Fibroblast of lung (primary cell): ENCODE measurements around the gene TRMT2B. TPM values are rescaled to one million over a fixed set of nuclear protein-coding genes. Genes with fewer than 3 reads are reported as not detected.
A peak's percentile ranks its signal among the peaks of the same experiment; 100 is the strongest.

Experiments
- DNase-seq, 2 donors: peaks; one replicate each; pipeline versions ENCODE4 v3.0.0 to v3.0.0-alpha.2; 2010; ENCODE audit warnings: low read depth in 2 of 2
- H2AFZ ChIP-seq: 2 replicates; pipeline ENCODE4 v1.5.1; 2012; ENCODE audit warnings: low read length, control low read depth, inconsistent platforms
- H3K27ac ChIP-seq: 2 replicates; pipeline ENCODE4 v1.5.1; 2011; ENCODE audit warnings: low read length, control low read depth; ENCODE audit not compliant: insufficient read depth
- H3K27me3 ChIP-seq: 2 replicates; pipeline ENCODE4 v1.5.1; 2011; ENCODE audit warnings: mild to moderate bottlenecking, low read length; ENCODE audit not compliant: control insufficient read depth, insufficient read depth
- H3K36me3 ChIP-seq: 2 replicates; pipeline ENCODE4 v1.5.1; 2011; ENCODE audit warnings: low read length; ENCODE audit not compliant: control insufficient read depth, insufficient read depth
- H3K4me1 ChIP-seq: 2 replicates; pipeline ENCODE4 v1.5.1; 2011; ENCODE audit warnings: low read length; ENCODE audit not compliant: control insufficient read depth, insufficient read depth; ENCODE audit errors: extremely low read depth
- H3K4me2 ChIP-seq: 2 replicates; pipeline ENCODE4 v1.5.1; 2011; ENCODE audit warnings: low read length, control low read depth; ENCODE audit not compliant: insufficient read depth; ENCODE audit errors: extremely low read depth
- H3K4me3 ChIP-seq, 4 experiments: fragments of 200-600 bp in 1 of 4; sonication (generic) in 1 of 4; replicated peaks in 1 of 4; 2 replicates each; pipeline ENCODE4 v1.5.1; 2011 to 2016; ENCODE audit warnings: low read length in 4 of 4, low read depth in 3 of 4, mild to moderate bottlenecking in 3 of 4, control low read depth in 2 of 4, inconsistent platforms in 1 of 4, mixed read lengths in 1 of 4; ENCODE audit not compliant: insufficient read depth in 1 of 4; ENCODE audit errors: control extremely low read depth in 1 of 4
- H3K79me2 ChIP-seq: 2 replicates; pipeline ENCODE4 v1.5.1; 2012; ENCODE audit warnings: mild to moderate bottlenecking, low read length, inconsistent platforms; ENCODE audit not compliant: control insufficient read depth, insufficient read depth
- H3K9ac ChIP-seq: 2 replicates; pipeline ENCODE4 v1.5.1; 2011; ENCODE audit warnings: mild to moderate bottlenecking, low read length, control low read depth; ENCODE audit not compliant: insufficient read depth
- H3K9me3 ChIP-seq: 2 replicates; pipeline ENCODE4 v1.5.1; 2012; ENCODE audit warnings: low read depth, low read length; ENCODE audit not compliant: control insufficient read depth, insufficient read depth
- H4K20me1 ChIP-seq: 2 replicates; pipeline ENCODE4 v1.5.1; 2011; ENCODE audit warnings: low read length; ENCODE audit not compliant: control insufficient read depth, insufficient read depth; ENCODE audit errors: extremely low read depth
- CTCF ChIP-seq, 2 donors: IDR thresholded peaks in 1 of 2; conservative IDR thresholded peaks in 1 of 2; 1 replicate in 1 of 2; 2 replicates in 1 of 2; pipeline ENCODE4 v1.5.1; 2011 to 2012; ENCODE audit warnings: low read length in 2 of 2, control low read depth in 1 of 2, inconsistent platforms in 1 of 2, low read depth in 1 of 2, mild to moderate bottlenecking in 1 of 2
- EZH2 ChIP-seq: IDR thresholded peaks from 2 replicates; pipeline ENCODE4 v1.5.1; 2012; ENCODE audit warnings: low read length, control low read depth, mild to moderate bottlenecking; ENCODE audit errors: missing control alignments
- polyA plus RNA-seq, 2 donors: library from polyadenylated mRNA; depleted of rRNA in 1 of 2; stranded (reverse) in 1 of 2; unstranded in 1 of 2; fragments of >200 nt; gene quantifications; 2 replicates each; pipeline ENCODE4 v1.2.1, GENCODE V29; 2011 to 2012; ENCODE audit warnings: missing spikeins in 1 of 2
- total RNA-seq: library from RNA; depleted of rRNA; stranded (reverse); fragments of >200 nt; gene quantifications from 2 replicates; pipeline ENCODE4 v1.2.1, GENCODE V29; 2014

TRMT2B gene
- total and polyA plus RNA-seq, 2 donors (not counting 1 experiment from before 2014, with no cell fraction given), result 6.9 to 14.2 TPM

GRCh38 chrX:101029665-101030064, 22.2 kb downstream of the TRMT2B start:
- H3K27me3 ChIP-seq, result no peaks in the 10 kb centered on the region
- no peak overlapping the region for H3K9ac ChIP-seq
- no peaks in the 10 kb centered on the region for H3K36me3 ChIP-seq
- H2AFZ ChIP-seq, result no peak overlapping the region
- H3K4me1 ChIP-seq, result no peaks in the 10 kb centered on the region
- no peaks in the 10 kb centered on the region for H4K20me1 ChIP-seq
- TF ChIP-seq CTCF (conservative IDR thresholded peaks at IDR 0.05 in 1 of 2, IDR thresholded peaks at IDR 0.05 in 1 of 2; ENCODE audit: low read depth in 1 of 2, low read length in 2 of 2) (no peak), EZH2 (no peak)
- no peak for DNase-seq
- H3K4me2 ChIP-seq, result no peak overlapping the region
- H3K9me3 ChIP-seq, result no peaks in the 10 kb centered on the region
- H3K27ac ChIP-seq, result no peak overlapping the region
- H3K4me3 ChIP-seq, result no peak overlapping the region
- no peaks in the 10 kb centered on the region for H3K79me2 ChIP-seq

GRCh38 chrX:101028562-101028961, 23.3 kb downstream of the TRMT2B start:
- no peaks in the 10 kb centered on the region for H3K9me3 ChIP-seq
- no peaks in the 10 kb centered on the region for H3K27me3 ChIP-seq
- no peak overlapping the region for H3K4me3 ChIP-seq
- TF ChIP-seq EZH2 (no peak), CTCF (conservative IDR thresholded peaks at IDR 0.05 in 1 of 2, IDR thresholded peaks at IDR 0.05 in 1 of 2; ENCODE audit: low read depth in 1 of 2, low read length in 2 of 2) (no peak)
- no peaks in the 10 kb centered on the region for H3K4me1 ChIP-seq
- DNase-seq, result no peak
- no peak overlapping the region for H3K9ac ChIP-seq
- H2AFZ ChIP-seq, result no peak overlapping the region
- no peaks in the 10 kb centered on the region for H3K36me3 ChIP-seq
- no peak overlapping the region for H3K27ac ChIP-seq
- no peak overlapping the region for H3K4me2 ChIP-seq
- H4K20me1 ChIP-seq, result no peaks in the 10 kb centered on the region
- H3K79me2 ChIP-seq, result no peaks in the 10 kb centered on the region

GRCh38 chrX:101025126-101025525, 26.8 kb downstream of the TRMT2B start:
- H3K9me3 ChIP-seq, result no peaks in the 10 kb centered on the region
- no peak overlapping the region for H3K27ac ChIP-seq
- no peak for TF ChIP-seq EZH2
- no peak for TF ChIP-seq CTCF (conservative IDR thresholded peaks at IDR 0.05 in 1 of 2, IDR thresholded peaks at IDR 0.05 in 1 of 2; ENCODE audit: low read depth in 1 of 2, low read length in 2 of 2)

More at GRCh38 chrX:101025126-101025525, 26.8 kb downstream of the TRMT2B start:
- Histone ChIP-seq H3K79me2 (no peaks in the 10 kb centered on the region), H3K36me3 (no peaks in the 10 kb centered on the region), H2AFZ (no peak overlapping the region), H3K4me3 (no peak overlapping the region), H3K4me2 (no peak overlapping the region), H3K9ac (no peak overlapping the region), H4K20me1 (no peaks in the 10 kb centered on the region), H3K27me3 (no peaks in the 10 kb centered on the region), H3K4me1 (no peaks in the 10 kb centered on the region)
- peak in 1 of 2 donors; percentile 6 for DNase-seq
